NCI-H1694 (cell line): ENCODE measurements around the gene NADK2.

ENCODE experiments used
- DNase-seq: peaks from one replicate; lab custom pipeline; 2025; lab: John Stamatoyannopoulos, UW

The NADK2 gene

DNA sequence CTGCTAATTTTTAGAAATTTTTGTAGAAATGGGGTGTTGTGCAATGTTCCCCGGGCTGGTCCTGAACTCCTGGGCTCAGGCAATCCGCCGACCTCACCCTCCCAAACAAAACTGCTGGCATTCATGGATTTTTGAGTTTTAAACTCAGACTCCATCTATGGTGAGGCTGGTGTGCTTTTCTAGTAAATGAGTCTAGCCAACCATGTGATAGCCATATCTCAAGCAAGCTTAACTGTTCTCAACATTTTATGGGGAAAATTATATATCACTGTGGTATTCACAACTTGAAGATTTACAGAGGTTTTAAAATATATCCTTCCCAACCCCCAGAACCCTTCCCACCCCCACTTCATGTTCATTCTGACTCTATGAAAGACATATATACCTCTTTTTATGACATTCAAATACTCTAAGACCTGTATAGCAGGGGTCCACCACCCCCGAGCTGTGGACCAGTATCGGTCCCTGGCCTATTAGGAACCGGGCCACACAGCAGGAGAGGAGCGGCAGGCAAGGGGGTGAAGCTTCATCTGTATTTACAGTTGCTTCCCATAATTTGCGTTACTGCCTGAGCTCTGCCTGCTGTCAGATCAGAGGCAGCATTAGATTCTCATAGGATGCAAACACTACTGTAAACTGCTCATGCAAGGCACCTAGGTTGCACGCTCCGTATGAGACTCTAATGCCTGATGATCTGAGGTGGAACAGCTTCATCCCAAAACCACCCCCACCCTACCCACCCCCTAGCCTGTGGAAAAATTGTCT lies 4.5 kb upstream of the NADK2 start:
- DNase-seq: no peak

DNA sequence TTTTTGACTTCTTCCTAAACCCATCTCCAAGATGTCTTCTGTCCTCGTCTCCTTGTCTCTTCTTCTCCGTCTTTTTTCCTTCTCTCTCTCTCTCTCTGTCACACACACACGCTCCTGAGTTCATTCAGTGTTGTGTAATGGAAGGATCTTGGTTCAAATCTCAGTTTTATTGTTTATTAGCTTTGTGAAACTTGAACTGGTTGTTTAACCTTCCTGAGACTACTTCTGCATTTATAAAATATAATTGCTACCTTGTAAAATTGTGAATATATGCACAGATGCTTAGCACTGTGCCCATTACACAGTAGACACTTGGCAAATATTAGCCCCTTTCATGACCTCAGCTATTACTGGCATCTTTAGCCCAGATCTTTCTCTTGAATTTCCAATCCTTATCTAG lies 2.4 kb upstream of the NADK2 start:
- DNase-seq: no peak

DNA sequence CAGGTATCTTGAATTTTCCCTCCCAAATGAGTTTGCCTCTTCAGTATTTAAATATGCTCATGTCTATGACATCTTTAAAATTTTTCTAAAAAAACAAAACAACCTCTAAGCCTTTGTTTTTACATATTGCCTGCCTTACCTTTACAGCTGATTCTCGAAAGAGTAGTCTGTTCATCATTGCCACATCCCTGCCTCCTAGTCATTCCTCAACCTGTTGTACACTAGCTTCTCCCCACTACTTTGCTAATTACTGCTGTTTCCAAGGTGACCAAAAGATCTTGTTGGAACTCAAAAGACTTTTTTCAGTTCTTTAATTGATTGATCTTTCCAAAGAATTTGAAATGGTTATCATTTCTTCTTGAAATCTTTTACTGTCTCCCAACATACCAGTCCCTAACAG lies 1.9 kb upstream of the NADK2 start:
- DNase-seq: no peak

- DNase-seq: no peak
Measured at GRCh38 chr5:36242534-36243485, 1.1 kb upstream of the NADK2 start.

DNA sequence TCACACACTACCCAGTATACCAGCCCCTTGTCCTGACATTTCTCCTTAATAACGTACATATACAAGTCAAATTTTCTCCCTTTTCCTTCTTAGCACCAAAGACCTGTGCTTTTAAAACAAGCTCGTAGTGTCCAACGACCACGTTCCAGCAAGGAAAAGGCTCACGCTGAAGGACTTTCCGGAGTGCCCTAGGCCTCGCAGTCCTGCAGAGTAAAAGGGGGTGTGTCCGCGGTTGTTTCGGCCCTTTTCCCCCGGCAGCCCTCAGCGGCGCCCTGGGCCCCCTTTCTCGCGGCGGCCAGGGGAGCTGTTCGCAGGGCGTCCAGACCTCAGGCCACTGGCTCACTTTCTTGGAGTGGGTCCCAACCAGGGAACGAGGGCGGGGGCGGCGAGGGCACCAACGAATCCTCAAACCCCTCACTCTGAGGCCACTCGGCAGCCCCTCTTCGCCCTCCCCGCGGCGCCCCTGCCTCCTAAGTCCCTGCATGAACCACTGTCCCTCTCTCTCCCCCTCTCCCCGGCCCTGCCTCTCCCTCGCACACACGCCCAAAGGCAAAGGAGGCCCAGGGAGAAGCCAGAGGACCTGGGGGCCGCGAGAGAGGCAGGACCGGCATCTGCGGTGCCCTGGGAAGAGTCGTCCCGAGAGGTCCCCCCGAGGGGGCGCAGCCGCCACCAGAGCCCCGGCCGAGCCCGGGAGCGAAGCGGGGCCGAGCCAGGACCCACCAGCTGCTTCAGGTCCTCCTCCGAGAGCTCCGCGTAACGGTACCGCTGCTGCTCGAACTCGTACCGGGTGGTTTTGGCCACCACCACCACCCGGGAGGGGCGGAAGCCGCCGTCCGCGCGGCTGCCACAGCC lies 720 bp downstream of the NADK2 start:
- no peak for DNase-seq

GRCh38 chr5:36239370-36240293 lies 2.1 kb downstream of the NADK2 start:
- no peak for DNase-seq

DNA sequence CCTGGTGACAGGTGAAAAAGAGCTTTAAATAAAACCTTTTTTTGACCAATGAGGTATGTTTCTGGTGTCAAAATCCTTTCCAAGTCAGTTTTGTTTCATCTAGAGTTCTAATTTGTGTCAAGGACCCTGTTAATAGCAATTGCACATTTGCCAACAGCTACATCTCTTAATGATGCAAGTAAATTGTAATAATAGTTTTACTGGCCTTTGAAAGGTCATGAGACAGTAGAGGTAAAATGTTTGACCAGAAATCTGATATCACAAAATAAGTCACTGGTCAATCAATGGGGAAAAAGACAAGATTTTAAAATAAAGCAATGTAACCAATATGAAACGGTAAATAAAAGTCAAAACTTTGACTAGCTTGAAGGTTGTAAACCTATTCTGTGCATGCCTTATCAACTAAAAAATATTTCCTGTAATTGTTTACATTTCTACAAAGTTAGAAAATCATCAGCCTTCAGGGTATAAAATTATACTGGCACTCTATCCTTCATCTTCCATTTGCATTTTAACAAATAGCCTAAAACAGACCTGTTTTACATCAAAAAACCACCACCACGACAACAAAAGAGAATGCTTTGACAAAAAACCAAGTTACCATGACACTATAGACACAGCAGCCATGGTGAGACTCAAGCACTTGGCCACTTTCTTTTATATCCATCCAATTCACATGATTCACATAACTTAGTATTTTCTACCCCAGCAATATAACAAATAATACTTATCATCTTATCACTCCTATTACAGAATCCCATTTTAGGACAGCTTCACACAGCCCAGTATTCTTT lies 3.0 kb downstream of the NADK2 start:
- no peak for DNase-seq

DNA sequence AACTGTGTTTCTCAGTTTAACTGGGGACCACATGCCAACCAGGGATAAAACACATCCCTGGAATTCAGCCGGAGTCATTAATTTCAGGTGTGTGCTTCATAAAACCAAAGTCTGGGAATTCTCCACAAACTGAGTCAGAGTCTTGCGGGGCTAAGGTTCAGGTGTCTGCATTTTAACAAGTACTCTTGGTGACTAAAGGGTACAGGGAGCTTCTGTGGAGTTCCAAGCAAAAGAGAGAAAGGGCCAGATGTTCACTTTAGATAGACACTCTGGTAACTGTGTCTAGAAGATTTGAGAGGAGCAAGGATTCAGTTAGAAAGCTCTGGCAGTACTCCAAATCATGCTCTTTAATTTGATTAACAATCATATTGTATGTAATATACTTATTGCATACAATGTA lies 4.0 kb downstream of the NADK2 start:
- no peak for DNase-seq

- no peak for DNase-seq
Measured at GRCh38 chr5:36236801-36237200, 4.9 kb downstream of the NADK2 start.

DNA sequence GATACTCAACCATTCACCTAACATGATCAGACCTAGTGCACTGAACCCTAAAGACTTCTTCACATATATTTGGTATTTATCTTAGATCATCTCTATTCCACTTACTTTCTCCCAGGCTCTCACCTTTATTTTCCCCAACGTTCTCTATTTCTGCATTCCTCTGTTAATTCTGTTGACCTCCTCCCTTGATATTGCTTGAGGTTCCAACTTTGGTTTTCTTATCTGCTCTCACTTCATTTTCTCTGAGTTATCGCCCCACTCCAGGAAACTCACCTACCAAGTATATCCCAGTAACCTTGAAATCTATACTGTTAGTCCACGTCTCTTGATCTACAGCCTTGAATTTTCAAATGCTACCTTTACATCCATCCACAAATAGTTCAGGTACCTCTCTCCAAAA lies 9.2 kb downstream of the NADK2 start:
- DNase-seq: no peak

GRCh38 chr5:36230151-36230790 lies 11.5 kb downstream of the NADK2 start:
- DNase-seq: no peak

DNA sequence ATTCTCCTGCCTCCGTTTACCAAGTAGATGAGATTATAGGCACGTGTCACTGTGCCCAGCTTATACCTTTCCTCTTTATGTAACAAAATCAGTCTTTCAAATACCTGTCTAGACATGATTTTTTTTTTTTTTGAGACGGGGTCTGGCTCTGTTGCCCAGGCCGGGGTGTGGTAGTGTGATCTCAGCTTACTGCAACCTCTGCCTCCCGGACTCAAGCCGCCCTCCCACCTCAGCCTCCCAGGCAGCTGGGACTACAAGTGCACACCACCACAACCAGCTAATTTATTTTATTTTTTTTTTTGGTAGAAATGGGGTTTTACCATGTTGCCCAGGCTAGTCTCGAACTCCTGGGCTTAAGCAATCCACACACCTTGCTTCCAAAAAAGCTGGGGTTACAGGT lies 13.2 kb downstream of the NADK2 start:
- DNase-seq: no peak

- DNase-seq: no peak
Measured at GRCh38 chr5:36227046-36227445, 14.7 kb downstream of the NADK2 start.

GRCh38 chr5:36222620-36223019 lies 19.1 kb downstream of the NADK2 start:
- no peak for DNase-seq

- no peak for DNase-seq
Measured at GRCh38 chr5:36217988-36218387, 23.7 kb downstream of the NADK2 start.

DNA sequence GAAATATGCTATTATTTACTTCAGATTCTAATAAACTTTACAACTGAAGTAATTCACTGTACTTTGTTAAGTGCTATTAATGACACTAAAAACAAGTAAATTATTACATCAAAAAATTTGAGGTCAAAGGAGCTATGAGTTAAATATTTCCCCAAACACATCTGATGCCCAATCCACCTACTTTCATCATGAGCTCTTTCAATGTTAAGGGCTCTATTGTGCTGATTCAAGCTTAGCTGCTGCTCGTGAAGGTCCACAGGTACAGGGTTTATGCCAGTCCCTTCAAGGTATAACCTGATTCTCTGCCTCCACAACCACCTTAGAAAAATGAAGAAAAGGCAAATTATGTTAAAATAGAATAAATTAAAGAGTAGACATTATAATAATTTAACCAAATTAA lies 24.2 kb downstream of the NADK2 start:
- no peak for DNase-seq

DNA sequence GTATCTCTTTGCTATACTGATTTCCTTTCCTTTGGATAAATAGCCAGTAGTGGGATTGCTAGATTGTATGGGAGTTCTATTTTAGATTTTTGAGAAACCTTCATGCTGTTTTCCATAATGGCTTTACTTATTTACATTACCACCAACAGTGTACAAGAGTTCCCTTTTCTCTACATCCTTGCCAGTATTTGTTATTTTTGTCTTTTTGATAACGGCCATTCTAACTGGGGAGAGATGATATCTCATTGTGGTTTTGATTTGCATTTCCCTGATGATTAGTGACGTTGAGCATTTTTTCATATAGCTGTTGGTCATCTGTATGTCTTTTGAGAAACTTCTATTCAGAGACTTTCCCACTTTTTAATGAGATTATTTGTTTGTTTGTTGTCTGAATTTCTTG lies 25.8 kb downstream of the NADK2 start:
- no peak for DNase-seq

GRCh38 chr5:36214436-36214835 lies 27.3 kb downstream of the NADK2 start:
- DNase-seq: no peak

- no peak for DNase-seq
Measured at GRCh38 chr5:36209664-36210063, 32.1 kb downstream of the NADK2 start.

- no peak for DNase-seq
Measured at GRCh38 chr5:36208786-36209185, 32.9 kb downstream of the NADK2 start.
